Measurements from ENCODE around the gene TRO.

The TRO gene

GRCh38 chrX:54980334-54980733 lies 59.7 kb downstream of the TRO start:
- no peak for ATAC-seq
- TF ChIP-seq OSR1 (CRISPR knock-in tag; IDR thresholded peaks at IDR 0.05) (no peak), ZNF70 (CRISPR knock-in tag; IDR thresholded peaks at IDR 0.05) (no peak), TCF4 (CRISPR knock-in tag; IDR thresholded peaks at IDR 0.05; ENCODE audit: borderline replicate concordance) (no peak), ISL1 (CRISPR knock-in tag; IDR thresholded peaks at IDR 0.05) (no peak), CSRNP3 (CRISPR knock-in tag; IDR thresholded peaks at IDR 0.05) (no peak), CSDC2 (CRISPR knock-in tag; IDR thresholded peaks at IDR 0.05) (no peak), TSHZ2 (CRISPR knock-in tag; IDR thresholded peaks at IDR 0.05) (no peak), ESRRG (CRISPR knock-in tag; IDR thresholded peaks at IDR 0.05) (no peak), GLIS3 (CRISPR knock-in tag; IDR thresholded peaks at IDR 0.05) (no peak), BACH2 (CRISPR knock-in tag; IDR thresholded peaks at IDR 0.05; ENCODE audit: borderline replicate concordance) (no peak), ZC3H10 (CRISPR knock-in tag; IDR thresholded peaks at IDR 0.05) (no peak), SNAI2 (CRISPR knock-in tag; IDR thresholded peaks at IDR 0.05) (no peak), ZFP30 (CRISPR knock-in tag; IDR thresholded peaks at IDR 0.05) (no peak)

Measured in SK-N-SH treated with all-trans-retinoic acid at 6 μM for 48 hours (cell line).